NCI-H2227 (cell line): ENCODE data around the gene PTPN13.

Source experiments
- DNase-seq: peaks from one replicate; lab custom pipeline; 2025; ENCODE audit not compliant: unreplicated experiment; lab: John Stamatoyannopoulos, UW

Gene PTPN13

DNA sequence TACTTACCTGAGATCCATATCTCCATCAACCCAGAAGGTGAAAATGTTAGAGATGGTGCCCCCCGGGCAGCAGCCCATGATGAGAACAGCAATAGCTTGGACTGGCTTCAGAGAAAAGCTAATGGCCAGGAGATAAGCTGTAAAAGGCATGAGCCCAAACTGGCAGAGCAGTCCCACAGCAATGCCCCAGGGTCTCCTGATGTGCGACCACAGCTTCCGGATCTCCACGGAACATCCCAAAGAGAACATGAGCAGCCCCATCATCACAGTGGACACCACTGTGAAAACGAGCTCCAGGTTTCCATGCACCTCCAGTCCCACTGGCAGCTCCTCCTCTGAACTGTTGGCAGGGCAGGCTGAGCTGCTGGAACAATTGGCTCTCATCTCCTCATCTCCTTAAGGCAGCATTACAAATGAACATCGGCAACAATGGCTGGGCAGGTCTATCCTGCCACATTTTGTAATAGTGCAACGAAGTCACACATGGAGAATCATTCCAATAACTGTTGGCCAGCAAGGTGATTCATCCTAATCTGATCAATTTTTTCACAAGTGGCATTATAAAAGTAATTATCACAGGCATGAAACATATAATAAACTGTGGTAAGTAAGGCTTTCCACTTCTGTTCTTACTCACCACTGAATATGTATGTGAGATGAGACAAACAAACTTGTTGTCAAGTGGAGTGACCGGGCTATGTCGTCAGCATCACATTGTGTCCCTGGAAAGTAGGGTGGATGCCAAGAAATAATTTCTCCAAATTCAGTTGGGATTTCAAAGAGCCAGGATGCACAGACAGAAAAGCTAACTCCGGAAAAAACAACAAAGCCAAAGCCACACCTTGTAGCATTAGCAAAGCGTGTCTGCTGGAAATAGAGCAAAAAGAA lies 254.9 kb downstream of the PTPN13 start, which contains the start of gene SLC10A6:
TSS of gene SLC10A6 (minus strand) at position 653 of the 888 bp plus-strand sequence. CDS start at position 384, 269 bp downstream.
- DNase-seq = no peak

DNA sequence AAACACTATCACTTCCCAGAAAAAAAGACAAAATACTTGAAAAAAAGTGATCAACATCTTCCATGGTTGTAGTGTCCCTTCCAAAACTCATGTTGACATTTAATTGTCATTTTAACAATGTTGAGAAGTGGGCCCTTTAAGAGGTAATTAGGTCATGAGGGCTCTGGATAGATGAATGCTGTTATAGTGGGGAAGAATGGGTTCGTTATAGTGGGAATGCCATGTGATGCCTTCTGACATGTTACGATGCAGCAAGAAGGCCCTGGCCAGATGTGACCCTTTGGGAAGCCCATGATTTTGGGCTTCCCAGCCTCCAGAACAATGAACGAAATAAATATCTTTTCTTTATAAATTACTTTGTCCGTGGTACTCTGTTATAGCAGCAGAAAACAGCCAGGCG lies 259.1 kb downstream of the PTPN13 start:
- DNase-seq = no peak

DNA sequence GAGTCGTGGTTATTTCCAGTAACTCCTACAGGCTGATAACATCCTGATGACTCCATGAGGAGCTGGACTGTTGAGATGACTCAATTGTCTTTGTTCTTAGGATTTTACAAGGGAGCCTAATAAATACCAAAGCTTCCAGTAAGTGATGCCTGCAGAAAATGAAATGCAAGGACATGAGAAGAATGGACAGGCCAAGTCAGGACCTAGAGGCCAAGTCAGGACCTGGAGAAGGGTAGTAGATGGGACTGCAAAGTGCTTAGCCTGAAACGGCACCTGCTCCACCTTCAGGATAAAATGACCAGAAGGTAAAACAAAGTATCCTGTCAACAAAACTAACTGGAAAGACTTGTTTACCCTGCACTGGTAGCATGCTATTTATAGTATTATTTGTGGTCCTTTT lies 261.5 kb downstream of the PTPN13 start:
- no peak for DNase-seq

- no peak for DNase-seq
Observed at GRCh38 chr4:86856896-86857295, 262.8 kb downstream of the PTPN13 start.

DNA sequence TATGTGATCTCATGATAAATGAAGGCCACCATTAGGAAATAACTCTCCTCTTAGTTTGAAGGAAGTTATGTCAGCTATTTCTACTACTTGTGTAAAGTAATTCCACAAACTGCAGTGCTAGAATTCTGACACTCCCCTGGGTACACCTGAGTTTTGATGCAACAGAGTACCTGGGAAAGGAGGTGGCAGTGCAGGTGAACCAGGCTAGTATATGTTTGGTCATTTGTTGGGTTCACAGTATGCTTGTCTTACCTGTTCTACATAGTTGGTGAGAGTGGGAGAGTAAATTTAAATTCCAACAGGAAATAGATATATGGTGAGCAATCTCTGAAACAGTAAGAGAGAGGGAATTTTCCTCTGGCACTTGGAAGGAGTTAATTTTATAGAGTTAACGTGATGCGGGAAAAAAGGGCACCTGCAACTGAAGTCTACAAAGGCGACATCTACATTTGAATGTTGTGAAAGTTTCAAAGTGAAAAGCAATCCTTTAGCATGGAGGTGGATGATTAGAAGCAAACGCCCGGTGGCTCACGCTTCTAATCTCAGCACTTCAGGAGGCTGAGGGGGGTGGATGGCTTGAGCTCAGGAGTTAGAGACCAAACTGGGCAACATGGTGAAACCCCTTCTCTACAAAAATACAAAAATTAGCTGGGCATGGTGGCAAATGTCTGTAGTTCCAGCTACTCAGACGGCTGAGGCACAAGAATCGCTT lies 263.4 kb downstream of the PTPN13 start:
- no peak for DNase-seq
